ENCODE results near the gene SEMA4C.

- TF ChIP-seq CTCF (IDR thresholded peaks at IDR 0.05; ENCODE audit: poor library complexity, severe bottlenecking) (no peak), POLR2AphosphoS5 (IDR thresholded peaks at IDR 0.05) (no peak), REST (IDR thresholded peaks at IDR 0.05; ENCODE audit: borderline replicate concordance) (no peak), EZH2 (IDR thresholded peaks at IDR 0.05; ENCODE audit: borderline replicate concordance, insufficient read depth, low read length, poor library complexity, severe bottlenecking) (no peak), RAD21 (conservative IDR thresholded peaks at IDR 0.05) (no peak), MXI1 (conservative IDR thresholded peaks at IDR 0.05; ENCODE audit: poor library complexity, severe bottlenecking) (no peak), TAF1 (IDR thresholded peaks at IDR 0.05; ENCODE audit: low read depth) (no peak), EP300 (conservative IDR thresholded peaks at IDR 0.05; ENCODE audit: poor library complexity, severe bottlenecking) (no peak), SMC3 (conservative IDR thresholded peaks at IDR 0.05; ENCODE audit: poor library complexity) (no peak)
Observed at GRCh38 chr2:96832754-96833507, 36.9 kb downstream of the SEMA4C start.

All from neural cell (in vitro differentiated cells).